ENCODE measurements around the gene FBXO5.

DNA sequence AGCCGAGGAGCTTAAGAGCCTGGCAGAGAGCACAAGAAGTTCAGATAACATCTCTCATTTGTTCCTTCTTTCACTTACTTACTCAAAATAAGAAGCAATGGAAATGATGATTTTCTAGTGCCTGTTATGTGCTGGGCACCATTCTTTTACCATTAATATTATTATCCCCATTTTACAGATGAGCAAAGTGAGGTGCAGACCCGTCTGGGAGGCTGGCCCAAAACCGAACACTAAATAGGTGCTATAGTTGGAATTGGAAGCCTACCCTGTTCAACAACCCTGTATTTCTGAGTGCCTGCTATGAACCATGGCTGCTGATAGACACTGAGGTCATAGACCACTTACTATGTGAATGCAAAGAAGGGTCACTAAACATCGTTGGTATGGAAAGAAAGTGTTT lies 44.6 kb upstream of the FBXO5 start:
- TF ChIP-seq EZH2 (IDR thresholded peaks at IDR 0.05; ENCODE audit: insufficient read depth, poor library complexity, severe bottlenecking), result no peak
- no peak for TF ChIP-seq EZH2phosphoT487 (IDR thresholded peaks at IDR 0.05; ENCODE audit: insufficient read depth, low read depth)

Data from GM23248 (cell line).